Natural killer cell treated with Interleukin-12 subunit alpha and Interleukin-12 subunit beta and Interleukin-15 and Interleukin-18, amount 100 ng/mL, for 72 hours (primary cell): Measurements from ENCODE around the gene UNC5CL. TPM values are rescaled to one million over a fixed set of nuclear protein-coding genes. Genes with fewer than 3 reads are reported as not detected.

Source experiments
- ATAC-seq, 2 donors: fragments of 150-1000 bp; cut with Tn5 transposase in 1 of 2; sonication (Bioruptor Pico), chemical (Tn5 transposase) in 1 of 2; 2 replicates each; pipeline ENCODE4 v1.10.0; 2021
- DNase-seq: peaks from one replicate; pipeline ENCODE4 v3.0.0; 2022; ENCODE audit warnings: low spot score
- H3K27ac Mint-ChIP-seq, 2 donors: 1 replicate in 1 of 2; 2 replicates in 1 of 2; pipeline ENCODE4 v1.8.0; 2022; ENCODE audit warnings: mixed read lengths in 2 of 2, mild to moderate bottlenecking in 1 of 2, moderate library complexity in 1 of 2
- H3K27me3 Mint-ChIP-seq, 2 donors: 1 replicate in 1 of 2; 2 replicates in 1 of 2; pipeline ENCODE4 v1.8.0; 2022; ENCODE audit warnings: mixed read lengths in 2 of 2
- H3K36me3 Mint-ChIP-seq: one replicate; pipeline ENCODE4 v1.8.0; 2022; ENCODE audit warnings: mixed read lengths
- H3K4me1 Mint-ChIP-seq, 2 donors: 1 replicate in 1 of 2; 2 replicates in 1 of 2; pipeline ENCODE4 v1.8.0; 2022; ENCODE audit warnings: low read depth in 2 of 2, mixed read lengths in 2 of 2, mild to moderate bottlenecking in 1 of 2
- H3K4me3 Mint-ChIP-seq: one replicate; pipeline ENCODE4 v1.8.0; 2022; ENCODE audit warnings: mixed read lengths
- H3K9me3 Mint-ChIP-seq: 2 replicates; pipeline ENCODE4 v1.8.0; 2022; ENCODE audit warnings: mixed read lengths
- total RNA-seq, 2 donors: library from RNA; stranded (reverse); gene quantifications; one replicate each; pipeline ENCODE4 v1.2.3, GENCODE V29; 2022

Gene UNC5CL
- total RNA-seq, 2 donors from 2014 or later: 2.4 to 5.0 TPM

GRCh38 chr6:41073203-41073967, 34.4 kb upstream of the UNC5CL start:
- ATAC-seq: peak; percentile 26 to 37
- Mint-ChIP-seq H3K36me3 (peaks cover 16% of the 10 kb centered on the region), H3K4me1 (peaks cover 23 to 41% of the 10 kb centered on the region in 2 donors), H3K27ac (peak overlapping the region; percentile 98), H3K27me3 (no peaks in the 10 kb centered on the region), H3K9me3 (no peaks in the 10 kb centered on the region), H3K4me3 (peak overlapping the region; percentile 94)
- DNase-seq: peak; percentile 89

- ATAC-seq (peak; percentile 87 to 88), DNase-seq (no peak)
- Mint-ChIP-seq H3K4me3 (peak within 1 kb of the TSS; percentile 94), H3K27ac (peak within 1 kb of the TSS; percentile 98), H3K27me3 (no peaks in the 10 kb centered on the region), H3K4me1 (peaks cover 23 to 45% of the 10 kb centered on the region in 2 donors), H3K36me3 (peaks cover 17% of the 10 kb centered on the region), H3K9me3 (no peaks in the 10 kb centered on the region)
Observed at GRCh38 chr6:41072836-41073202, 33.8 kb upstream of the UNC5CL start, which contains the start of gene NFYA. NFYA (plus strand) TSS chr6:41072974; CDS start chr6:41079090, 6,116 bp downstream.

GRCh38 chr6:41071923-41072835, 33.2 kb upstream of the UNC5CL start, which contains the start of gene OARD1:
OARD1 (minus strand) TSS chr6:41072356; CDS start chr6:41071634, 722 bp downstream.
- H3K27me3 Mint-ChIP-seq: no peaks in the 10 kb centered on the region
- peak within 1 kb of the TSS; percentile 90 for H3K4me3 Mint-ChIP-seq
- ATAC-seq (peak; percentile 84 to 86), DNase-seq (peak; percentile 100)
- peaks cover 23% of the 10 kb centered on the region for H3K36me3 Mint-ChIP-seq
- no peaks in the 10 kb centered on the region for H3K9me3 Mint-ChIP-seq
- peaks cover 23 to 51% of the 10 kb centered on the region in 2 donors for H3K4me1 Mint-ChIP-seq
- peak within 1 kb of the TSS; percentile 98 for H3K27ac Mint-ChIP-seq

- H3K4me1 Mint-ChIP-seq: peaks cover 28 to 56% of the 10 kb centered on the region in 2 donors
- no peaks in the 10 kb centered on the region for H3K9me3 Mint-ChIP-seq
- H3K27me3 Mint-ChIP-seq: no peaks in the 10 kb centered on the region
- no peak for ATAC-seq
- peak overlapping the region; percentile 98 for H3K27ac Mint-ChIP-seq
- H3K4me3 Mint-ChIP-seq: peak overlapping the region; percentile 90
- peaks cover 30% of the 10 kb centered on the region for H3K36me3 Mint-ChIP-seq
- no peak for DNase-seq
Observed at GRCh38 chr6:41071501-41071922, 32.5 kb upstream of the UNC5CL start.

GRCh38 chr6:41066867-41067304, 27.9 kb upstream of the UNC5CL start:
- Mint-ChIP-seq H3K9me3 (no peaks in the 10 kb centered on the region), H3K27me3 (no peaks in the 10 kb centered on the region), H3K27ac (no peak overlapping the region), H3K4me3 (no peak overlapping the region), H3K4me1 (peaks cover 5 to 32% of the 10 kb centered on the region in 2 donors), H3K36me3 (peaks cover 28% of the 10 kb centered on the region)
- ATAC-seq: no peak
- DNase-seq: no peak

GRCh38 chr6:41065550-41066026, 26.6 kb upstream of the UNC5CL start:
- Mint-ChIP-seq H3K4me1 (peaks cover 5 to 21% of the 10 kb centered on the region in 2 donors), H3K9me3 (no peaks in the 10 kb centered on the region), H3K27ac (no peak overlapping the region)

GRCh38 chr6:41064841-41065240, 25.8 kb upstream of the UNC5CL start:
- Mint-ChIP-seq H3K4me3 (no peak overlapping the region), H3K9me3 (no peaks in the 10 kb centered on the region), H3K36me3 (peaks cover 33% of the 10 kb centered on the region), H3K27me3 (no peaks in the 10 kb centered on the region), H3K4me1 (peaks cover 7 to 17% of the 10 kb centered on the region in 2 donors), H3K27ac (no peak overlapping the region)
- ATAC-seq: no peak
- DNase-seq: no peak

More at GRCh38 chr6:41065550-41066026, 26.6 kb upstream of the UNC5CL start:
- ATAC-seq: no peak
- H3K27me3 Mint-ChIP-seq: no peaks in the 10 kb centered on the region
- DNase-seq: no peak
- H3K36me3 Mint-ChIP-seq: peaks cover 28% of the 10 kb centered on the region
- H3K4me3 Mint-ChIP-seq: no peak overlapping the region

GRCh38 chr6:41063884-41064285, 24.9 kb upstream of the UNC5CL start:
- Mint-ChIP-seq H3K9me3 (no peaks in the 10 kb centered on the region), H3K27me3 (no peaks in the 10 kb centered on the region), H3K36me3 (peaks cover 25% of the 10 kb centered on the region), H3K27ac (no peak overlapping the region), H3K4me1 (peaks cover 7 to 17% of the 10 kb centered on the region in 2 donors), H3K4me3 (no peak overlapping the region)
- ATAC-seq (no peak), DNase-seq (no peak)

GRCh38 chr6:41062056-41062455, 23.0 kb upstream of the UNC5CL start:
- ATAC-seq: no peak
- Mint-ChIP-seq H3K9me3 (no peaks in the 10 kb centered on the region), H3K4me3 (no peak overlapping the region), H3K36me3 (peaks cover 15% of the 10 kb centered on the region), H3K4me1 (peaks cover 16 to 17% of the 10 kb centered on the region in 2 donors), H3K27me3 (no peaks in the 10 kb centered on the region), H3K27ac (no peak overlapping the region)
- DNase-seq: no peak

GRCh38 chr6:41061196-41061726, 22.2 kb upstream of the UNC5CL start:
- Mint-ChIP-seq H3K27ac (no peak overlapping the region), H3K27me3 (no peaks in the 10 kb centered on the region), H3K36me3 (peaks cover 9% of the 10 kb centered on the region), H3K9me3 (no peaks in the 10 kb centered on the region), H3K4me3 (no peak overlapping the region), H3K4me1 (peaks cover 12% of the 10 kb centered on the region in 2 donors)
- DNase-seq (no peak), ATAC-seq (no peak)

GRCh38 chr6:41059556-41059955, 20.5 kb upstream of the UNC5CL start:
- Mint-ChIP-seq H3K36me3 (peaks cover 9% of the 10 kb centered on the region), H3K4me3 (no peak overlapping the region), H3K27ac (peak overlapping the region in 1 of 2 donors; percentile 68), H3K9me3 (no peaks in the 10 kb centered on the region), H3K27me3 (no peaks in the 10 kb centered on the region), H3K4me1 (peaks cover 12% of the 10 kb centered on the region in 2 donors)
- no peak for DNase-seq
- ATAC-seq: no peak

GRCh38 chr6:41058783-41059181, 19.8 kb upstream of the UNC5CL start:
- H3K9me3 Mint-ChIP-seq: no peaks in the 10 kb centered on the region
- H3K36me3 Mint-ChIP-seq: peaks cover 9% of the 10 kb centered on the region
- ATAC-seq (no peak), DNase-seq (no peak)
- H3K4me1 Mint-ChIP-seq: peaks cover 12% of the 10 kb centered on the region in 2 donors
- H3K4me3 Mint-ChIP-seq: no peak overlapping the region
- H3K27ac Mint-ChIP-seq: peak overlapping the region; percentile 58 to 68
- H3K27me3 Mint-ChIP-seq: no peaks in the 10 kb centered on the region

- Mint-ChIP-seq H3K27ac (no peak overlapping the region), H3K9me3 (no peaks in the 10 kb centered on the region), H3K36me3 (peaks cover 8% of the 10 kb centered on the region), H3K27me3 (no peaks in the 10 kb centered on the region), H3K4me3 (no peak overlapping the region), H3K4me1 (peaks cover 19 to 21% of the 10 kb centered on the region in 2 donors)
- ATAC-seq (no peak), DNase-seq (no peak)
Observed at GRCh38 chr6:41056768-41057490, 17.9 kb upstream of the UNC5CL start.
